HEK293 (cell line): Measurements from ENCODE around the gene NSFL1C.

Experiments used
- CTCF ChIA-PET: fragments of 350-600 bp; formaldehyde crosslinking; extraction: SDS; loops from one replicate; lab custom pipeline; 2021; ENCODE audit warnings: antibody characterized with exemption; lab: Yijun Ruan, JAX
- POLR2A ChIA-PET: fragments of 300-600 bp; formaldehyde crosslinking; extraction: SDS; loops from one replicate; lab custom pipeline; 2020; ENCODE audit warnings: antibody characterized with exemption, inconsistent platforms; lab: Yijun Ruan, JAX
- H3K27ac ChIP-seq: fragments of 200-500 bp; sonication (Bioruptor generic); 2 replicates; pipeline ENCODE4 v1.5.1; 2014; ENCODE audit warnings: low read depth, low read length, control low read depth, inconsistent platforms; ENCODE audit errors: extremely low read depth
- H3K36me3 ChIP-seq, 2 experiments: fragments of 200-500 bp in 1 of 2; sonication (Bioruptor generic) in 1 of 2; 1 replicate in 1 of 2; 2 replicates in 1 of 2; pipeline ENCODE4 v1.5.1; 2014 to 2017; ENCODE audit warnings: inconsistent platforms in 2 of 2, low read length in 2 of 2; ENCODE audit not compliant: control insufficient read depth in 2 of 2, insufficient read depth in 1 of 2
- H3K4me1 ChIP-seq: fragments of 200-500 bp; sonication (Bioruptor generic); 2 replicates; pipeline ENCODE4 v1.5.1; 2014; ENCODE audit warnings: mild to moderate bottlenecking, low read length, inconsistent platforms; ENCODE audit not compliant: control insufficient read depth, insufficient read depth
- H3K4me3 ChIP-seq: 2 replicates; pipeline ENCODE4 v1.5.1; 2011; ENCODE audit warnings: low read depth, mild to moderate bottlenecking, control low read depth, low read length, moderate library complexity
- H3K9me3 ChIP-seq: fragments of 200-500 bp; sonication (Bioruptor generic); 2 replicates; pipeline ENCODE4 v1.5.1; 2014; ENCODE audit warnings: low read depth, low read length, inconsistent platforms; ENCODE audit not compliant: control insufficient read depth, insufficient read depth
- BCL6B ChIP-seq: fragments of 450-650 bp; formaldehyde crosslinking; IDR thresholded peaks from 2 replicates; pipeline ENCODE4 v1.5.1; 2017; ENCODE audit warnings: missing biosample characterization, missing genetic modification characterization
- EGR2 ChIP-seq: fragments of 450-650 bp; formaldehyde crosslinking; IDR thresholded peaks from 2 replicates; pipeline ENCODE4 v1.5.1; 2016; ENCODE audit warnings: low read depth, missing biosample characterization, missing genetic modification characterization
- GLI4 ChIP-seq: fragments of 450-650 bp; formaldehyde crosslinking; IDR thresholded peaks from 2 replicates; pipeline ENCODE4 v1.5.1; 2016; ENCODE audit warnings: missing biosample characterization, missing genetic modification characterization
- PRDM10 ChIP-seq: fragments of 450-650 bp; formaldehyde crosslinking; IDR thresholded peaks from 2 replicates; pipeline ENCODE4 v1.5.1; 2016; ENCODE audit warnings: missing biosample characterization, missing genetic modification characterization
- RBAK ChIP-seq: fragments of 450-650 bp; formaldehyde crosslinking; IDR thresholded peaks from 2 replicates; pipeline ENCODE4 v1.5.1; 2016; ENCODE audit warnings: missing biosample characterization, missing genetic modification characterization
- TRIM28 ChIP-seq: IDR thresholded peaks from 2 replicates; pipeline ENCODE4 v1.6.1; 2011; ENCODE audit warnings: low read length, control low read depth, borderline replicate concordance
- YY1 ChIP-seq: fragments of 450-650 bp; formaldehyde crosslinking; IDR thresholded peaks from 2 replicates; pipeline ENCODE4 v1.5.1; 2018; ENCODE audit warnings: missing biosample characterization, missing genetic modification characterization
- YY2 ChIP-seq: fragments of 450-650 bp; formaldehyde crosslinking; IDR thresholded peaks from 2 replicates; pipeline ENCODE4 v1.5.1; 2016; ENCODE audit warnings: missing biosample characterization, missing genetic modification characterization
- ZBTB10 ChIP-seq: fragments of 450-650 bp; formaldehyde crosslinking; IDR thresholded peaks from 2 replicates; pipeline ENCODE4 v1.5.1; 2016; ENCODE audit warnings: missing biosample characterization, missing genetic modification characterization
- ZBTB17 ChIP-seq: fragments of 450-650 bp; formaldehyde crosslinking; IDR thresholded peaks from 2 replicates; pipeline ENCODE4 v1.5.1; 2016; ENCODE audit warnings: missing biosample characterization, missing genetic modification characterization
- ZBTB48 ChIP-seq: fragments of 450-650 bp; formaldehyde crosslinking; IDR thresholded peaks from 2 replicates; pipeline ENCODE4 v1.5.1; 2016; ENCODE audit warnings: missing biosample characterization, missing genetic modification characterization
- ZFP37 ChIP-seq: fragments of 450-650 bp; formaldehyde crosslinking; IDR thresholded peaks from 2 replicates; pipeline ENCODE4 v1.5.1; 2016; ENCODE audit warnings: missing biosample characterization, missing genetic modification characterization
- ZNF175 ChIP-seq: fragments of 450-650 bp; formaldehyde crosslinking; IDR thresholded peaks from 2 replicates; pipeline ENCODE4 v1.5.1; 2016; ENCODE audit warnings: missing biosample characterization, missing genetic modification characterization
- ZNF211 ChIP-seq: fragments of 450-650 bp; formaldehyde crosslinking; IDR thresholded peaks from 2 replicates; pipeline ENCODE4 v1.5.1; 2016; ENCODE audit warnings: low read depth, missing biosample characterization, missing genetic modification characterization
- ZNF221 ChIP-seq: fragments of 450-650 bp; formaldehyde crosslinking; IDR thresholded peaks from 2 replicates; pipeline ENCODE4 v1.5.1; 2017; ENCODE audit warnings: missing biosample characterization, missing genetic modification characterization, borderline replicate concordance
- ZNF23 ChIP-seq: fragments of 450-650 bp; formaldehyde crosslinking; IDR thresholded peaks from 2 replicates; pipeline ENCODE4 v1.5.1; 2016; ENCODE audit warnings: missing biosample characterization, missing genetic modification characterization, borderline replicate concordance
- ZNF239 ChIP-seq: fragments of 450-650 bp; formaldehyde crosslinking; IDR thresholded peaks from 2 replicates; pipeline ENCODE4 v1.5.1; 2016; ENCODE audit warnings: missing biosample characterization, missing genetic modification characterization
- ZNF266 ChIP-seq: fragments of 450-650 bp; formaldehyde crosslinking; IDR thresholded peaks from 2 replicates; pipeline ENCODE4 v1.5.1; 2016; ENCODE audit warnings: missing biosample characterization, missing genetic modification characterization, low read depth
- ZNF274 ChIP-seq, 2 experiments: fragments of 200-500 bp in 1 of 2; fragments of 450-650 bp in 1 of 2; sonication (Bioruptor generic) in 1 of 2; formaldehyde crosslinking in 1 of 2; IDR thresholded peaks; 2 replicates each; pipeline versions ENCODE4 v1.5.1 to v1.6.1; 2014 to 2016; ENCODE audit warnings: borderline replicate concordance in 1 of 2, inconsistent platforms in 1 of 2, low read length in 1 of 2, missing biosample characterization in 1 of 2, missing genetic modification characterization in 1 of 2
- ZNF48 ChIP-seq: fragments of 450-650 bp; formaldehyde crosslinking; IDR thresholded peaks from 2 replicates; pipeline ENCODE4 v1.5.1; 2016; ENCODE audit warnings: missing biosample characterization, missing genetic modification characterization
- ZNF558 ChIP-seq: fragments of 450-650 bp; formaldehyde crosslinking; IDR thresholded peaks from 2 replicates; pipeline ENCODE4 v1.5.1; 2016; ENCODE audit warnings: missing biosample characterization, missing genetic modification characterization
- ZNF692 ChIP-seq: fragments of 450-650 bp; formaldehyde crosslinking; IDR thresholded peaks from 2 replicates; pipeline ENCODE4 v1.5.1; 2016; ENCODE audit warnings: missing biosample characterization, missing genetic modification characterization
- ZNF777 ChIP-seq: fragments of 450-650 bp; formaldehyde crosslinking; IDR thresholded peaks from 2 replicates; pipeline ENCODE4 v1.5.1; 2017; ENCODE audit warnings: missing biosample characterization, missing genetic modification characterization, borderline replicate concordance
- ZNF843 ChIP-seq: fragments of 450-650 bp; formaldehyde crosslinking; IDR thresholded peaks from 2 replicates; pipeline ENCODE4 v1.5.1; 2016; ENCODE audit warnings: missing biosample characterization, missing genetic modification characterization
- TF ChIP-seq, protein P1 (sequence below): fragments of 450-650 bp; formaldehyde crosslinking; IDR thresholded peaks from 2 replicates; pipeline ENCODE4 v1.5.1; 2016; ENCODE audit warnings: missing biosample characterization, missing genetic modification characterization

The NSFL1C gene

DNA sequence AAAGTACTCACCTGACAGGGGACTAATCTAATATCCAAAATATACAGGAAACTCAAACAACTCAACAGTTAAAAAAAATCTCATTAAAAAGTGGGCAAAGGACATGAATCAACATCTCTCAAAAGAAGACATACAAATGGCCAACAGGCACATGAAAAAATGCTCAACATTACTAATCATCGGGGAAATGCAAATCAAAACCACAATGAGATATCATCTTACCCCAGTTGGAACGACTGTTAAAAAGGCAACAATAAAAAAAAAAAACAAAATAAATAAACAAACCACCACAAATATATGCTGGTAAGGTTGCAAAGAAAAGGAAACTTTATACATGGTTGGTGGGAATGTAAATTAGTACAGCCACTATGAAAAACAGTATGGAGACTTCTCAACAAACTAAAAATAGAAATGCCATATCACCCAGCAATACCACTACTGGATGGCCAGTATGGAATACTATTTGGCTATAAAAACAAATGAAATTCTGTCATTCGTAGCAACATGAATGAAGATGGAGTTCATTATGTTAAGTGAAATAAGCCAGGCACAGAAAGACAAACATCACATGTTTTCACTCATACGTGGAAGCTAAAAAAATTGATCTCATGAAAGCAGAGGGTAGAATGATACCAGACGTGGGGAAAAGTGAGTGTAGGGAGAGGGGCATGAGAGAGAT, 17.9 kb upstream of the NSFL1C start (continued):
- TF ChIP-seq GLI4 (tag by site-specific recombination) (no peak), ZNF692 (peak; percentile 45; the same call in 1 of the 2 replicates), BCL6B (tag by site-specific recombination) (no peak), ZNF558 (tag by site-specific recombination) (no peak), YY2 (peak; percentile 33; the same call in 1 of the 2 replicates), ZBTB17 (peak; percentile 24; the same call in 1 of the 2 replicates), ZNF274 (IDR thresholded peaks at IDR 0.05; ENCODE audit: low read length) (no peak), ZNF274 (tag by site-specific recombination; IDR thresholded peaks at IDR 0.05; ENCODE audit: borderline replicate concordance) (no peak), ZNF175 (tag by site-specific recombination) (no peak), ZNF843 (tag by site-specific recombination) (peak; percentile 52; the same call in 1 of the 2 replicates), ZFP37 (tag by site-specific recombination) (no peak), ZNF239 (tag by site-specific recombination) (no peak), ZBTB48 (tag by site-specific recombination) (no peak), RBAK (no peak), ZNF23 (no peak)

DNA sequence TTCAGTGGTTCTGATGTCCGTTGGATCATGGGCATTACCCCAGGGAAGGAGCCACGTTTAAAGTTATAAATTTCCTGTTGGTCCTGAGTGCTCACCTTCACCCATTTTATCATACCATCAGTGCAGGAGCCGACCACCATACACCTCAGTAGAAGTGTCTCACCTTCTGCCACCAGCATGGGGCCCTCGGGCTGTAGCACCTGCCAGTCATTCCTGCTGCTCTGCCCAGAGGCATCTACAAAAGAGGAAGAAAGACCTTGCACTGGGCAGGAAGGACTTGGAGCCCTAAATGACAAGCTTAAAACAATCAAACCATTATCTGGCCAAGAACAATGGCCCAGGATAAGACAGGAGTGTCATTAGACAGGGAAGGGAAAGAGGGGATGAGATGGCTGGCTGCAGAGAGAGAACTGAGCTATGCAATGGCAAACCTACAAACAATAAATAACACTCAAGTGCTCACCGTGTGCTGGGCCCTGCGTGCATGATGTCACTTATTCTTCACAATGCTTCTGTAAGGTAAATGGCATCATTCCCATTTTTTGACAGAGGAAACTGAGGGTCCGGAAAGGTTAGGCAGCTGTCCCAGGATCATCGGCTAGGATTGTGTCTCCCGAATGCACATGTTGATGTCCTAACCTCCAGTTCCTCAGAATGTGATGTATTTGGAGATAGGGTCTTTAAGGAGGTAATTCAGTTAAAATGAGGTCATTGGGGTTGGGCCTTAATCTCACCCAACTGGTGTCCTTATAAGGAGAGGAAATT, 13.4 kb upstream of the NSFL1C start:
- ChIA-PET CTCF (interaction anchor here (0.5 to 1.0 kb wide), 3 partner anchors 13 to 418 kb away, joined by 3 read pairs; partner anchors contain the start of gene NSFL1C), POLR2A (no interaction called here)
- Histone ChIP-seq H3K9me3 (no peaks in the 10 kb centered on the region), H3K4me1 (peaks cover 13% of the 10 kb centered on the region), H3K36me3 (no peaks in the 10 kb centered on the region), H3K27ac (no peak overlapping the region), H3K4me3 (no peak overlapping the region)
- TF ChIP-seq ZNF221 (tag by site-specific recombination) = no peak
- no peak for TF ChIP-seq ZNF211 (tag by site-specific recombination)
- TF ChIP-seq ZNF777 (tag by site-specific recombination) = no peak
- no peak for TF ChIP-seq EGR2 (tag by site-specific recombination)
- no peak for TF ChIP-seq ZBTB10 (tag by site-specific recombination)
- no peak for TF ChIP-seq TRIM28
- TF ChIP-seq PRDM10 = no peak
- no peak for TF ChIP-seq YY1 (tag by site-specific recombination)
- TF ChIP-seq ZNF266 (tag by site-specific recombination) = no peak
- TF ChIP-seq ZNF48 (tag by site-specific recombination) = no peak
- TF ChIP-seq, protein P1, sequence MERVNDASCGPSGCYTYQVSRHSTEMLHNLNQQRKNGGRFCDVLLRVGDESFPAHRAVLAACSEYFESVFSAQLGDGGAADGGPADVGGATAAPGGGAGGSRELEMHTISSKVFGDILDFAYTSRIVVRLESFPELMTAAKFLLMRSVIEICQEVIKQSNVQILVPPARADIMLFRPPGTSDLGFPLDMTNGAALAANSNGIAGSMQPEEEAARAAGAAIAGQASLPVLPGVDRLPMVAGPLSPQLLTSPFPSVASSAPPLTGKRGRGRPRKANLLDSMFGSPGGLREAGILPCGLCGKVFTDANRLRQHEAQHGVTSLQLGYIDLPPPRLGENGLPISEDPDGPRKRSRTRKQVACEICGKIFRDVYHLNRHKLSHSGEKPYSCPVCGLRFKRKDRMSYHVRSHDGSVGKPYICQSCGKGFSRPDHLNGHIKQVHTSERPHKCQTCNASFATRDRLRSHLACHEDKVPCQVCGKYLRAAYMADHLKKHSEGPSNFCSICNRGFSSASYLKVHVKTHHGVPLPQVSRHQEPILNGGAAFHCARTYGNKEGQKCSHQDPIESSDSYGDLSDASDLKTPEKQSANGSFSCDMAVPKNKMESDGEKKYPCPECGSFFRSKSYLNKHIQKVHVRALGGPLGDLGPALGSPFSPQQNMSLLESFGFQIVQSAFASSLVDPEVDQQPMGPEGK (tag by site-specific recombination) = no peak
